Fibroblast of mammary gland (primary cell): ENCODE results near the gene PCOLCE2.

Source experiments
- DNase-seq: peaks from one replicate; pipeline ENCODE4 v3.0.0-alpha.2; 2010; ENCODE audit warnings: low read depth
- H3K4me3 ChIP-seq: 2 replicates; pipeline ENCODE4 v1.5.1; 2011; ENCODE audit warnings: low read depth, mild to moderate bottlenecking, low read length, moderate library complexity; ENCODE audit not compliant: control insufficient read depth
- CTCF ChIP-seq: conservative IDR thresholded peaks from 2 replicates; pipeline ENCODE4 v1.5.1; 2011; ENCODE audit warnings: low read depth, low read length, inconsistent platforms; ENCODE audit not compliant: control insufficient read depth, insufficient read depth

PCOLCE2 gene

DNA sequence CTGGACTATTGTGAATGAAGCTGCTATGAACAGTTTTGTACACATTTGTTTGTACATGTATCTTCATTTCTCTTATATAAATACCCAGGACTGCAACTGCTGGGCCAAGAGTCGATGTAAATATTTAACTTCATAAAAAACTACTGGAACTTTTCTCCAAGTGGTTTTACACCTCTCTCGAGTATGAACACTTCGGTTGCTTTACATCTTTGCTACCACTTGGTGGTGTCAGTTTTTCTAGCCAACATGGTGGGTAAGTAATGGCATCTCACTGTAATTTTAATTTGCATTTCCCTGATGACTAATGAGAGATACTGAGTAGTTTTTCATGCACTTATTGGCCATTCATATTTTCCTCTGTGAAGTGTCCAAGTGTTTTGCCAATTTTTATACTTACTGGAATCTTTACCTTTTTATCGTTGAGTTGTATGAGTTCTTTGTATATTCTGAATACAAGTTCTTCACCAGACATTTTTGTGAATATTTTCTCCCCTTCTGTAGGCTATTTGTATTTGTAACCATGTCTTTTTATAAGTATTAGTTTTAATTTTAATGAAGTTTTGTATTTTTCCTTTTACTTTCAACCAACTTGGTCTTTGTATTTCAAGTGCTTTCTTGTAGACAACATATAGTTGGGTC, 44.4 kb downstream of the PCOLCE2 start:
- DNase-seq, result peak; percentile 71
- TF ChIP-seq CTCF, result peak; percentile 68
- no peak overlapping the region for H3K4me3 ChIP-seq

DNA sequence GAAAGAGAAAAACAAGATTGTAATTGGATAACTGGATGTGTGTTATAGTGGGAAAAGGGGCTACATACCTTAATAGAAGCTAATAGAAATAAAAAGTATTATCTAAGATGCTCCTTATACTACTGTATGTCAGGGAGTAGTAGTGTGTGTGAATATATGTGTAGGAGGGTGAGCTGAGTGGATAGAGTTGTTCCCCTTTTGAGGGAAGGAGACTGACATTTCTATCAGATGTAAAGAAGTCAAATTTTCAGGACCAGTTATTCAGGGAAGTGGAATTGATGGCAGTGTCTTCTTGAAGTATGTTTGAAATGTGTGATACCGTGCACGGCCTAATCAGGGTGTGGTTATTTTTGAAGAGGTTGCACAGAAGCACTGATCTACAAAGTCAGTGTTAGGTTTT, 49.1 kb downstream of the PCOLCE2 start:
- DNase-seq, result no peak
- H3K4me3 ChIP-seq, result no peak overlapping the region
- no peak for TF ChIP-seq CTCF

GRCh38 chr3:142837526-142837925, 51.4 kb downstream of the PCOLCE2 start:
- no peak for DNase-seq
- no peak overlapping the region for H3K4me3 ChIP-seq
- TF ChIP-seq CTCF, result no peak

- TF ChIP-seq CTCF, result peak; percentile 98
- peak; percentile 79 for DNase-seq
- H3K4me3 ChIP-seq, result no peak overlapping the region
Observed at GRCh38 chr3:142828703-142829305, 60.1 kb downstream of the PCOLCE2 start.

DNA sequence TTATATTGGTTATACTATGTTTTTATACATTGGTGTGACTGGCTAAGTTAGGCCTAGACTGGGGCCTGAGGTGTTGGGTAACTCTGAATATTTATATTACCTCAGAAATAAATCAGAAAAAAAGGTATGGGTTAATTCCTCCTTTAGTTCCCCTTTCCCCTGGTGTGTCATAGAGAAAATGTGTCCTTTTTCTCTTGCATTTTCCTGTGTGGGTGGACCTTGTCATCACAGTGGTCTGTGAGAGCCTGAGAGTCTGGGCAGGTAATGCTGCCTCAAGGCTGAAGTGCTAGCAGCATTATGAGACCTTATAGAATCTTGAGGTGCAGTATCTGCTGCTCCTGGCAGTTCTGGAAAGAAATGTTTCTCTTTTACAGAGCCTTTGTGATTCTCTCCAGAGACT, 69.7 kb downstream of the PCOLCE2 start:
- H3K4me3 ChIP-seq, result no peak overlapping the region
- TF ChIP-seq CTCF, result no peak
- DNase-seq, result no peak

- no peak for DNase-seq
- no peak for TF ChIP-seq CTCF
- no peak overlapping the region for H3K4me3 ChIP-seq
Observed at GRCh38 chr3:142818651-142819050, 70.2 kb downstream of the PCOLCE2 start.

DNA sequence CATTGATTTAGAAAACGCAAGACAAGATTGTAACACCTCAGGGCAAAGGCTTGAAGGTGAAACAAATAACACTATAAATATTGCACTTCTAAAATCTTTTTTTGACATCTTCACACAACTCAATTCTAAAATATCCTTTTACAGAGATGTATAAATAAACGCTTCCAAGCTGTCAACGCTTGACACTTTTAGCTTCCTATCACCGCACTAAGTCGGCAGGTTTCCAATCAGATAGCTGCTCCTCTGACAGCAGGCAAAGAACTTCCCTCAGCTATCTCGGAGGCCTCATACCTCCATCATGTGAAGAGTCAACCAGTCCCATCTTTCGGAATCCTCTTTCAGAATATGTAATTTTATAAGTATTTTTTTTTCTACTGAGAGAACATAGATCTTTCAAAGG, 71.0 kb downstream of the PCOLCE2 start:
- no peak for TF ChIP-seq CTCF
- H3K4me3 ChIP-seq, result no peak overlapping the region
- DNase-seq, result no peak
